Tibial nerve (tissue), 3 donors: Measurements from ENCODE around the gene PLA2G10.

Experiments used
- POLR2A ChIP-seq, 2 donors: fragments of 450-650 bp; IDR thresholded peaks; one replicate each; pipeline ENCODE4 v1.6.1; 2017; ENCODE audit warnings: antibody characterized with exemption in 2 of 2, mild to moderate bottlenecking in 2 of 2, moderate library complexity in 2 of 2
- TF ChIP-seq, protein P1 (sequence below), 5 experiments: fragments of 200-600 bp in 3 of 5; fragments of 450-650 bp in 2 of 5; sonication (generic) in 3 of 5; IDR thresholded peaks; one replicate each; pipeline ENCODE4 v1.5.1; 2016 to 2019; ENCODE audit warnings: antibody characterized with exemption in 5 of 5, mild to moderate bottlenecking in 3 of 5, moderate library complexity in 2 of 5

- TF ChIP-seq POLR2A (IDR thresholded peaks at IDR 0.05) = no peak
- TF ChIP-seq, protein P1, sequence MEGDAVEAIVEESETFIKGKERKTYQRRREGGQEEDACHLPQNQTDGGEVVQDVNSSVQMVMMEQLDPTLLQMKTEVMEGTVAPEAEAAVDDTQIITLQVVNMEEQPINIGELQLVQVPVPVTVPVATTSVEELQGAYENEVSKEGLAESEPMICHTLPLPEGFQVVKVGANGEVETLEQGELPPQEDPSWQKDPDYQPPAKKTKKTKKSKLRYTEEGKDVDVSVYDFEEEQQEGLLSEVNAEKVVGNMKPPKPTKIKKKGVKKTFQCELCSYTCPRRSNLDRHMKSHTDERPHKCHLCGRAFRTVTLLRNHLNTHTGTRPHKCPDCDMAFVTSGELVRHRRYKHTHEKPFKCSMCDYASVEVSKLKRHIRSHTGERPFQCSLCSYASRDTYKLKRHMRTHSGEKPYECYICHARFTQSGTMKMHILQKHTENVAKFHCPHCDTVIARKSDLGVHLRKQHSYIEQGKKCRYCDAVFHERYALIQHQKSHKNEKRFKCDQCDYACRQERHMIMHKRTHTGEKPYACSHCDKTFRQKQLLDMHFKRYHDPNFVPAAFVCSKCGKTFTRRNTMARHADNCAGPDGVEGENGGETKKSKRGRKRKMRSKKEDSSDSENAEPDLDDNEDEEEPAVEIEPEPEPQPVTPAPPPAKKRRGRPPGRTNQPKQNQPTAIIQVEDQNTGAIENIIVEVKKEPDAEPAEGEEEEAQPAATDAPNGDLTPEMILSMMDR (IDR thresholded peaks at IDR 0.05) = no peak
Observed at GRCh38 chr16:14652726-14653125, 41.4 kb downstream of the PLA2G10 start.
